ENCODE measurements around the gene STX16.

STX16 gene

DNA sequence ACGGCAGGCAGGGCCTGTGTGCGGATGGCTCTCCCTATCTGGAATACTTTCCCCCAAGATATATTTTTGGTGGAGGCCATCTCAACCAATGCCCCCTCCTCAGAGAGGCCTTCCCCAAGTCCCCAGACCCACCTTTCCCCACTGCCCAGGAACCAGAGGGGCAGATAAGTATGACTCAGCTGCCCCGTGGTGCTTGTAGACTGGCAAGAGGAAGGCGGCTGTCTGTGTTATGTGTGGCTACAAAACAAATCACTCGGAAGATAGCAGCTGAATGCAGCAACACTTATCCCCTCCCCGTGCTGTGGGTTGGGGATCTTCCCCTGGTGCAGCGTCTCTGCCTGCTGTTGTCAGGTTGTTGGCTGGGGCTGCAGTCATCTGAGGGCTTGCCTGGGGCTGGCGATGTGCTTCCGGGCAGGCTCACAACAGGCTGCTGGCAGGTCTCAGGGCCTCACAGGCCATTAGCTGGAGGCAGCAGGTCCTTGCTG lies 48.6 kb downstream of the STX16 start:
- no peak for DNase-seq

DNA sequence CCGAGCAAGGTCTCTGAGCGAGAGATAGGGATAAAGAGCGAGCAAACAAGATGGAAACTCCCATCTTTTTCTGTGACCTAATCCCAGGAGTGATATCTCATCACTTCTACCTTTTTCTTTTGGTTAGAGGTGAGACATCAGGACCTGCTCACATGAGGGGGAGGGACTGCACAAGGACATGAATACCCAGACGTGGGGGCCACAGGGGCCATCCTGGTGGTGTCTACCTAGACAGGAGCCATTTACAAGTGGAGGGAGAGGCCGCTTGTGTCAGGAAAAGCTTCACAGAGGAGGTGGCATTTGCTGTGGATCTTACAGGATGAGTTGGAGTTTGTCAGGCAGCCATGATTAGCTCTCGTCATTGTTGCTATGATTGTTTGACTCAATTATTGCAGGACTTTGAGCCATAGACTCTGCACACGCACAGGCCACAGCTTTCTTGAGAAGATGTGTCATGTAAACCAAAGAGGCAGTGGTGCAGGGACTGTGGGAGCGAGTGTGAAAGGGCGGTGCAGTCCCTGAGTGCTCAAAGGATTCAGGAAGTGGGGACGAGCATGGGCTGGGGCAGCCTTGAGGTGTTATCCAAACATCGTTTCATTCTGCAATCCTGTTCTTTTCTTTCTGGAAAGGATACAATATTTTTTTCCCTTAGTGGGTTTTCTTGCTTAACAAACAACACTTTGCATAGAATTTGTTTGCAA lies 49.2 kb downstream of the STX16 start:
- no peak for DNase-seq

DNA sequence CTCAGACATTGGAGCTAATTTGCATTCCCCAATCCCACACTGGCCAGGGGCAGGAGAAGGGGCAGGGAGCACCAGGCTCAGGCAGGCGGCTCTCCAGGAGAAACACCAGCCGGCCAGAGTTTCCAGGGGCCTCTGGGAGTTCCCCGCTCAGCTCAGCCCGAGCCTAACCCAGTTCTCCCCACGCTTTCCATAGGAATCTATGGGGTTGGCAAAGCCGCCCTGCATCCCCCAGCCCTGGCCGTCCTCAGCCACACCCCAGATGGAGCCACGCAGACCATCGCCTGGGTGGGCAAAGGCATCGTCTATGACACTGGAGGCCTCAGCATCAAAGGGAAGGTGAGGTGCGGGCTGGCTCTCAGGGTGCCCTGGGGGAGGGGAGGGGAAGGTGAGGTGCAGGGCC lies 49.7 kb downstream of the STX16 start:
- DNase-seq: no peak

DNA sequence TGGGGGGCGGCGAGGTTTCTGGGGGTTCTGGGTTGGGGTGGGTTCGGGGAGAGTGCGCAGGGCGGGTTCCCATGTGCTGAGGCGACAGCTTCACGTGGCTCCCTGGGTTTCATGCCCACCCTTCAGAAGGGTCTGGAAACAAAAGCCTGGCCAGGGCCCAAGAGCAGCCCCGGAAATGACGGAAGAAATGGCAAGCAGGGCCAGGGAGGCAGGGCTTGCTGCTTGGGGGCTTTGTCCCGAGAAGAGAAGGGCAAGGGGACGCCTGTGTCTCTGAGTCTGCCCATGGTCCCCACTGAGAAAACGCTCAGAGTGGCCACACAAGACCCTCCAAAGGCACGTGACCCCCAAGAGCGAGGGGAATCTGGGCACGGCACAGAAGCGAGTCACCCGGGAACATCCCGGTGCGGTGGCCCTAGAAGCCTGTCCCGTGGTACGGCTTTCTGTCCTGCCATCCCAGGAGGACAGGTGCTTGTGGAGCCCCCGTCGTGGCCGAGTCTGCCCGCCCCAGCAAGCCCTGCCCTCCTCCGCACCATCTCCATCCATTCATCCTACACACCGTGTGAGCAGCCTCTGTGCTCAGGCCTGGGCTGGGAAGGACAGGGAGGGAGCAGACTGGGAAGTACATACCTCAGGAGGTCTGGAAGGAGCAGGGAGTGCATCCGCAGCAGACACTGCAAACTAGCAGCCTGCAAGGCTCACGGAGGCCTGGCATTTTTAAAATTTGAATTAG lies 50.5 kb downstream of the STX16 start:
- no peak for DNase-seq

DNA sequence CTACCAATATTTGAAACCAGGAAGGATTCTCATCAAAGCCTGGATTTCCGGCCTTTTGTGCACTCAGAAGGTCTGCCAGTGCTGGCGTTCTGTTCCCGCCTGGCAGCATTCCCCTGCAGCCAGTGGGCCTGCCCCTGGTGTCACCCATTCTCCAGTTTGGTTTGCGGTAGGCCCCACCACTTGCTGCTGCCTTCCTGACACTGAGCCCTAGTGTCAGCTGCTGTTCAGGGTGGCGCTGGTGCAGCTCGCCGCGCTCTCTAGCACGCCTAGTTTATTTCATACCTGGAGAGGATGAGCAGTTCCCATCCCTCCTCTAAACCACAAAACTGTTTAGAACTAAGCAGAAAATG lies 51.1 kb downstream of the STX16 start:
- no peak for DNase-seq

DNA sequence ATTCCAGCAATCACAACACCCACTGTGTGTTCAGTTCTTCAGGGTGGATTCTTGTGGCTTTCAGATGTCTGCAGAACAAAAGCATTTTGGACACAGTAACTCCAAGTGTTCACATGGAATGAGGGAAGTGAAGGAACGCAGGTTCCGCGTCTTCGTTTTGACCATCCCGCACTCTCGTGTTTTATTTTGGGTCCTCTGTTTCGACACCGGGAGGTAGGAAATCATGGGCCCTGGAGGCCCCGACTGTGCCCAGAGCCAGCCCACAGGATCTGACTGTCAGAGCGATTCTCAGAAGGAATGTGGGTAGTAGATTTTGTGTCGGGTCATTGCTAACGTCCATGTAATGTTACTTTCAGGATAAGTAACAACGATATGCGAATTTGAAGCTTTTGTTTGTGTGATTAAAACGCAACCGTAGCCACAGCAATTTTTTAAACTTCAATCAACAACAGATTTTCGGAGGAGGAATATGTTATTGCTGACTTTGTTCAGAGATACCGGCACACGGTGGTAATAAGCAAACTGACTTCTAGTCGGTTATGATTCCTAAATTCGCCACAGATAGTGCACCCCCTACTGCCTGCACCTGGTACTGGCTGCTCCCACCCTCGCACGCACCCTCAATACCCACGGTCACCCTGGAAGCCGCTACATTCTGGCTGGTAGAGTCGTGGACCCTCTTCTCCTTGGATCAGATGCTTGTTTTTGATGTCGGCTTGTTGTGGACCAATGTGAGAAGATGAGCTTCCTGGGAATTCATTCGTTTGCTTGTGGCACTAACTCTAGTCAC lies 52.0 kb downstream of the STX16 start:
- DNase-seq: no peak

DNA sequence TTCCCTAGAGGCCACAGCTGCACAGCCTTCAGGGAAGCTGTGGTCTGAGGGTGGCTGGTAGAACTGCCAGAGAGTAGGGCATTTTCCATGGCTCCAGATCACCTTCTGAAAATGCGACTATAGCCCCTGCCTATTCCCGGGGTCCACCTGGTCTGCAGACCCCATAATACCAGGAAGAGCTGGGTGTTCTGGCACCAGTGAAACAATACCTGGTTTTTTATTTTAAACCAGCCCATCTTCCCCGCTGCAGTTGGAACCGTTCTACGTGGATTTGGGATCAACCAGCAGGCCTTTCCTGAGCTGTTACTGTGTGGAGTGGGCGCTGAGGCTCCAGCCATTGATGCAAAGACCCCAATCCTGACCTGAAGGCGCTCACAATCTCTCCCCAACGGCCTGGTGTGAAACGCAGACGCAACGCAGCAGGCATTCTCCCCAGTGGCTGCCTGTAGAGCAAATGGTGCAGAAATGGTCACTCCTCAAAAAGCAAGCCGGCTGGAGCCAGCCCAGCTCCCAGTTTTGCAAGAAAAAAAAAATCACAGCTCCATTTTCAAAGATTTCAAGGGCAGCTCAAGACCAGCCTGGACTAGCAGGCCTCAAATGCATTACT lies 52.8 kb downstream of the STX16 start:
- DNase-seq: no peak

DNA sequence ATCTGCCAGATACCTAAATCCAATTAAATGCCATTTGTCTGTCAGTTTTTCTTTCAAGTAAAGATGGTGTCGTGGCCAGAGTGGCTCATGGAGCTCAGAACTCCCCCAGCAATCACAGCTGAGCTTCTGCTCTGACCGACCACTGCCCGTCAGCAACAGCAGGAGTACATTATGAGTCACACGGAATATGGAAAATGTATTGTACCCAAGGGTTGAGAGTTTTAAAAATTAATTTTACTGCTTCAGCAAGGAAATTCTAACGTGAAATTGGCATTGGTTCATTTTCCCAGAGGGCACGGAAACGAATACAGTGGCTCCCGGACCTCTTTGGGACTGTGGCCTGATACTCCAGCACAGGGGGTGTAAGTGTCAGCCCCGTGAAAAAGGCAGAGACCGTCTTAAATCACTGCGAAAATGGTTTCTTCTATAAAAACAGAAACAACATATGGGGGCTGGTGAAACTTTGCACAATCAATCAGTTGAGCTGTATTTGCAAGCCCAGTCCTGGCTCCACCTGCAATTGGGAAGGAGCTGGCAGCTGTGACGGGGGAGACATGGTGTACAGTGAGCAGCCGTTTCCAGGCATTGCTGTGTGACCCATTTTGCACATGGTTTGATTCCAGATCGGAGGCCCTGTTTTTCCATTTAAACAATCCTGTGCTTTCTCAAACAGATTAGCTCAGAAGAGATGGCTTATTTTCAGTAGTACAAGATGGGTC lies 54.3 kb downstream of the STX16 start:
- no peak for DNase-seq

DNA sequence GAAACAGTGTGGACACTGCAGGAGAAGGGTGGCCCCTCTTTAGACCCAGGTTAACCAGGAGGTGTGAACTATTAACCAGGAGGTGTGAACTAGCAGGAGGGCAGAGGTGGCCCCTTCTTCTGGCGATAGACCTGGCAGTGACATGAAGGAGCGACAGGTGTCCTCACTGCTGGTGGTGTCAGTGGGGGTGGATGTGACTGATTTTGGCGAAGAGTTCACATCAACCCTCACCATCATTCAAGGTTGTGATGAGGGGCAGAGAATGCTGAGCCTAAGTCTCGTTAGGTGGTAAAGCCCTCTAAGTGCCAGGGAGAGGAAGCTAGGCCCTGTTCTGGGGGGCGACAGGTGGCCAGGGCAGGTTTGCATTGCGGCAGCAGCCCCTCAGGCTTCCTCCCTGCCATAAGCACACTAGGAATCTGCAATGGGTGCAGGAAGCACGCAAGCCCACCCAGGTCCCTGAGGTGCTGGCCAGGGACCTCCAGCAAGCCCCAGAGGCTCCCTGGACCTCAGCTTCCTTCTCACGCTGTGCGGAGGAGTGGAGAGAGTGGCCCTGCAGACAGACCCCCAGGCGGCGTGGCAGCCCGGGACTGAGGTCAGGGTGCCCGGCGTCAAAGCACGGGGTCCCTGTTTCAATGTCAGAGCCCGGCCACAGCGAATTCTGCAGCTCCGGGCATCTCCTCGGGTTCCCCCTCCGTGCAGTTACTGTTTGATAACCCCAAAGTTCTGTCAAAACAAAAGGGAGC lies 55.2 kb downstream of the STX16 start:
- no peak for DNase-seq

DNA sequence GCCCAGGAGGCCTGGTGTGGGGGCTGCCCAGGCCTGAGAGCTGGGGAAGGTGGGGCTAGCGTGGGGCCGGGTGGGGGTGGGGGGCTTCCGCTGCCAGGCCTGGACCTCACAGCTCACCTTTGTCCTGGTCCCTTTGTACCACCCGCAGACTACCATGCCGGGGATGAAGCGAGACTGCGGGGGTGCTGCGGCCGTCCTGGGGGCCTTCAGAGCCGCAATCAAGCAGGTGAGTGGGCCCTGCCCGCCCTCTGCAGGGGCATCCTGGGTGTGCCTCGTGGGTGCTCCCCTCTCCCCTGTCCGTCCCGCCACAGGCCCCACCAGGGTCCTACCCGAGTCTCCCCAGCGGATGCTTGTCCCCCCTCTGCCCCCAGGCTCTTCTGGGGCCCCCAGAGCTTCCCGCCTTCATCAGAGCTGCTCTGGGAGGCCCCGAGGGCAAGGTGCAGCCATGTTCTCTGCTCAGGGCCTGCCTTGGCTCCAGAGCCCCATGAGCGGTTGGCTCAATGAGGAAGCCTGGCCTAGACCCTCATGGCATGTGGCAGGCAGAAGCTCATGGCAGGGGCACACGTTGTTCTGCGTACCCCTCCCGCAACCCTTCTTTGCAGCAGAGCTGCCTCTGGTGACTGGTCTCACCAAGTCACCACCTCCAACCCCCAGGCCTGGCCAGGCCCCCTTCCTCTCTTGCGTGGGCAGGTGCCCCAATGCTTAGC lies 56.0 kb downstream of the STX16 start:
- no peak for DNase-seq

DNA sequence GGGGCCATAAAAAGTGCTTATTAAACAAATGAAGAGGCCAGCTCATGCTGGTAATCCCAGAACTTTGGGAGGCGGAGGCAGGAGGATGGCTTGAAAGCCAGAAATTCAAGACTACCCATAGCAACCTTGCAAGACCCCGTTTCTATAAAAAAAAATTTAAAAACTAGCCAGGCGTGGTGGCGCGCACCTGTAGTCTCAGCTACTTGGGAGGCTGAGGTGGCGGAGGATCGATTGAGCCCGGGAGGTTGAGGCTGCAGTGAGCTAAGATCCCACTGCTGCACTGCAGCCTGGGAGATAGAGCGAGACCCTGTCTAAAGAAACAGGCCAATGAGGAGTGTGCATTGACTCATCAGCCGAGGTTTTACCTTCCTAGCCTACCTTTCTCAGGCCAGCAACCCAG lies 56.7 kb downstream of the STX16 start:
- no peak for DNase-seq

DNA sequence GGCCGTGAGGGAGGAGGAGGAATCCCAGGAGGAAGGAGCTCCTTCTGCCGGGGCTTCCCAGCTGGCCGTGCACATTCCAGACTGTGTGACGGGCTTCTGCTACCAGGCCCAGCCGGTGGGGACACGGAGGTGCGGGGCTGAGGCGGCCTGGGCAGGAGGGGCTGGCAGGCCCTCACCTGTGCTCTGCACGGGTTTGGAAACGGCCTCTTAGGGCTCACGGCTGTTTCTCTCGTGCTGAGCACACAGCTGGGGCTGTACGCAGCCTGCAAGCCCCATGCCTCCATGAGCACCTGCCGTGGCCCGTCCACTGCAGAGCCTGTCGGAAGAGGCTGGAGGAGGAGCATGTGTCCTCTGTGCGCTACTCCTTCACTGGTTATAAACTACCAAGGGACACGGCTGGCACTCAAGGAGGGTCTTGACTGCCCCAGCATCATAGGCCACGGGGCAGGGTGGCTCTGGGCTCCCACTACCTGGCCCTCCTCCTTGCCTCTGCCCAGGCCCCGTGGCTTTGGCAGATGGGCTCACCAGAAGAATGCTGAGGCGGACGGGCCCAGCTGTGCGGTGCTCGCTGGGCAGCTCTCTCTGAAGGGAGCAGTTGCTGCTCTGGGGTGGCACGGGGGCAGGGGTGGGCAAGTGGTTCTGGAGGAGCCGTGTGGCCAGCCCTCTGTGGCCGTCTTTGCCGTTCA lies 57.3 kb downstream of the STX16 start:
- DNase-seq: no peak

DNA sequence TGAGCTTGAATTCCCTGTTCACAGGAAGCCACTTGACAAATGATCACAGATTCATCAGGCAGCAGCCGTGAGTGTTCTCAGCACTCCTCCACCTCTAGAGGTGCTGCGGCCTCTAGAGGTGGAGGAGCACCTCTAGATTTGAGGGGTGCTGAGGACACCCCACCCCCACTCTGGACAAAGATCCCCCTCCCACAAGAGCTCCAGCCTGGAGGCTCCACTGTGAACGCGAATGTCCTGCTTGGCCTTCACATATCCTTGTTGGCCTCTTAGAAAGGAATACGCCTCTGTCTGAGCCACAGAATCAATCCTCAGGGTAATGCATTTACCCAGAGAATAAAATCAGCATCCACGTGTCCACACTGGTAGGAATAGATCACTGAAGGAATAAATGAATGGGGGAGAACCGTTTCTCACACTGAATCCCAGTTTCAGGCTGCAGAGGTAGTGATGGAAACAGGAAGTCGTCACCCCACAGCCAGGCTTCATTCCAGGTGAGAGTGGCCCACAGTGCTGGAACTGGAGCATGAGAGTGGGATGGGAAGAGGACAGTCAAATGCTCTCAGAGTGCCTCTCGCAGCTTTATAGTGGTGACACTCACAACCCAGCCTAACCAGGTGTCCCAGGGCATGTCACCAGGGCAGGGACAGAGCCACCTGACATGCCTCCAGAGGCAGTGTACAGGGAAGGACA lies 58.1 kb downstream of the STX16 start:
- no peak for DNase-seq

DNA sequence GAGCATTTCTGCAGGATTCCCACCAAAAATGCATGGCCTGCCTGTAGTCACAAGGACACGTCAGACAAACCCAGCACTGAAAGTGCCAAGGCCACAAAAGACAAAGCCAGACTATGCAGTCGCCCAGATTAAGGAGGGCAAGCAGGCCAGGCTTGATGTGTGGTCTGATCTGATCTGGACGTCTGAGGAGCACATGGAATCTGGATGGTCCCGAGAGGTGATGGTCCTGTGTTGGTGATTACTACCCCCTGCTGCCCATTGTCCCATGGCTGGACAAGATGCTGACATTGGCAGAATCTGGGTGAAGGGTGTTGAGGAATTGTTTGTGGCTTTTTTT lies 58.6 kb downstream of the STX16 start:
- DNase-seq: no peak

DNA sequence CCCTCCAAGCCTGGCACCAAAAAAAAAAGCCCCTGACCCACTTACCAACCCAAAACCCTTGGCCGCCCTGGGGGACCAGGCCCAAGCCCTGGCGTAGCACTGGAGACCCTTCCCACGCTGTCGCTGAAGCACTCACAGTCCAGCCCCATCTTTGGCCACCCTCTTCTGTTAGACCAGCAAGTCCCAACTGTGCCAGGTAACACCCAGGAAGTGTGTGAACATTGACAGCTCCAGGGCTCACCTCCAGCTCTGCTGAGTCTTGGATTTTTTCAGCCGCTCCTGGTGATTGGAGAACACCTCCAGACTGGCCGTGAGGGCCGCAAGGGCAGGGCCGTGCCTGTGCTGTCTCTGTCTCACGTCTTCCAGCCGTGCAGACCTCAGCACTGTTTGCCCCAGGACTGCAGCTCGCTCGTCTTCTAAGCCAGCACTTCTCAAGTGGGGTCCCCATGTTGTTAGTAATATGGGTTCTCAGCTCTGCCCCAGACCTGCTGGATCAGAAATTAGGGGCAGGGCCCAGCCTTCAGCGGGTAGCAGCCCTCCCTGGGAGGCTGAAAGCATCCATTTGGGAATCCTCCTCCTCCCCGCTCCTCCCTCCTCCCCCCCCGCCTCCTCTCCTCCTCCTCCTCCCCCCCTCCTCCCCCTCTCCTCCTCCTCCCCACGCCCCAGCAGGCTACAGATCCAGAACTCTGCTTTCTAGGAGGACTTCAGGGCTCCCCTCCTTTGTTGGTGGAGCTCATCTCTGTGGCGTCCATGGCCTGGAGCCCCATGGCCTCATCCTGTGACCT lies 59.6 kb downstream of the STX16 start:
- DNase-seq: no peak

DNA sequence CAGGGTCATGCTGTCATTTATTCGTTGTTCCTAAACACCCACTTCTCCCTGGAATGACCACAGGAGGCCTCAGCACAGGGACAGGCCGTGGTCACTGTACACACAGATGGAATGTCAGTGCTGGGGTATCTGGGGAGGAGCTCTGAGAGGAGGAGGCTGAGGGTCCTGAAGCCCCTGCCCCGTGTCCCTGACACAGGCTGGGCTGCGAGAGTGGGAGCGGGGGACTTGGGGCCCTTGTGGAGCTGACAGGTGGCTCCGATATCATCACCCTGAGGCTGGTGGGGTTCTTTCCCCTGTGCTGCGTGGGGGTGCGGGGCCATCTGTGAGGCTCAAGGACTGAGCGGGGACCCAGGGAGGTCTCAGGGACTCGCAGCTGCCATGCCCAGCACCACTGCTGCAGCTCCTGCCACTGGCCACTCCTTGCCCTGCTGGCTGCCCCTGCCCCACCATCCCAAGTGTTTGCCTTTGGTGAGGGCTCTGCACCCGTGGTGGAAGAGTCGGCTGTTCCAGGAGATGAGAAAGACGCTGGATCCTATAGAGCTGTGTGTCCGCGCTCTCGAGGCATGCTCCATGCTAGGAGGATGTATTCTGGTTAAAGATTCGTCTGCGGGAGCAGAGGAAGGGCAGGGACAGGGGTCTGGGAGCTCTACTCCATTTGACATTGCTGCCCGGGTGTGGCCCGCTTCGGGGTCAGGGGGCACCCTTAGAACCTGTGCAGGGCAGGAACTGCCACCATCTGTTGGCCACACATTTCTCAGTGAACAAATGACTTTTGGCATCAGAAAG lies 60.4 kb downstream of the STX16 start:
- no peak for DNase-seq

DNA sequence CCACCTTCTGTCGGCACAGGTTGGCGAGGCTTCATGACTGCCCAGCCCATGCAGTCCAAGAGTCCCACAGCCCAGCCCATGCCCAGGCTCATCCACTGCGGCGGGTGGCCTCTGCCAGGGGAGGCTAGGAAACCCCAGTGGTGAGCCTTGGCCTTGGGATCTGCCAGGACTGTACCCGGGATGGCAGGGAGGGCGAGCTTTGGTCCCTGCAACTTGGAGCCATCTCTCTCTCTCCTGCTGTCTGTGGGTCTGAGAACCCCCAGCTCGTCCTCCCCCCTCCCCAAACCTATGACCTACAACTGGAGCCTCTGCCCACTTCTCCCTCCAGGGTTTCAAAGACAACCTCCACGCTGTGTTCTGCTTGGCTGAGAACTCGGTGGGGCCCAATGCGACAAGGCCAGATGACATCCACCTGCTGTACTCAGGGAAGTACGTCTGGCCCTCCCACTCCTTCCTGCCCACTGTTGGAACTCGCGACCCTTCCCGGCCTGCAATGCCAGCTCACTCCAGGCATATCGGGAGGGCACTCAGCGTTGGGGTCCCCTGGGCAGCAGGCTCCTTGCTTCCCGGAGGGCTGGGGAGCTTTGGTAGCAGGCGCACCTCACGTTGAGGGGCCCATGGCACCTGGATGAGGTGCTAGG lies 61.2 kb downstream of the STX16 start:
- DNase-seq: no peak

All from fibroblast of upper back skin (primary cell).